HG03457 (cell line): Measurements from ENCODE around the gene ZNF30.
"Not testable (repeated sequence)": the region's sequence is repeated elsewhere in the genome, so short reads cannot be mapped to it uniquely, and the experiment has no call there.

Experiments used
- ATAC-seq: cut with Tn5 transposase; IDR thresholded peaks from one replicate; pipeline ENCODE4 v1.9.1; 2021; ENCODE audit warnings: moderate number of reproducible peaks; ENCODE audit not compliant: unreplicated experiment

Gene ZNF30

DNA sequence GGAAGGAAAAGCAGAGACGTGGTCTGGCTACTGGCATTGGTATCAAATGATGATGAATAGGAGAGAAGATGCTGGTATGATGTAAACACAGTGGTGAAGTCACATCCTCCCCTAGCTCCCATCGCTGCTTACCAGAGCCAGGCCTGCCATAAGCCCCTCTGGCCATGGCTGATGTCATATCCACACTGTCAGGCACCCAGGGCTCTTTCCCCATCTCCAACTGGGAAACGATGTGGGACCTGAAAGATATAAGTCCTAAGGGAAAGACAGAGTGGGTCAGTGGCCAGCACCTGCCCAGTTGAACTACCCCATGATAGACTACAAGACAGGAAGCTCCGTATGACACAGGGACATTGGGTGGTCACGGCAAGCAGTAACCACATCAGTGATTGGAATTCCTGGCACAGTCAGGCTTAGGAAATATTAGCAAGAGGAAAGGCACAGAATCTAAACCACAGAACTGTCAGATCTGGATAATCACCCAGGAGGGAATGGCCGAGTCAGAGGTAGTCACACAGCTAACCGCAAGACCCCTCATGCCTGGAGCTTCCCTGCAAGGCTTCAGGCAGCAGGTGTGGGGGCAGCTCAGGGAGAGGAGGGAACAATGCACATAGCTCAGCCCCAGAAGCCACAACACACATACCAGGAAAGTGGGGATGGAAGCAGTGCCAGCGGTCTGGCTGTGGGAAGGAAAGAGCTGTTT, 33.6 kb downstream of the ZNF30 start:
- no peak for ATAC-seq

DNA sequence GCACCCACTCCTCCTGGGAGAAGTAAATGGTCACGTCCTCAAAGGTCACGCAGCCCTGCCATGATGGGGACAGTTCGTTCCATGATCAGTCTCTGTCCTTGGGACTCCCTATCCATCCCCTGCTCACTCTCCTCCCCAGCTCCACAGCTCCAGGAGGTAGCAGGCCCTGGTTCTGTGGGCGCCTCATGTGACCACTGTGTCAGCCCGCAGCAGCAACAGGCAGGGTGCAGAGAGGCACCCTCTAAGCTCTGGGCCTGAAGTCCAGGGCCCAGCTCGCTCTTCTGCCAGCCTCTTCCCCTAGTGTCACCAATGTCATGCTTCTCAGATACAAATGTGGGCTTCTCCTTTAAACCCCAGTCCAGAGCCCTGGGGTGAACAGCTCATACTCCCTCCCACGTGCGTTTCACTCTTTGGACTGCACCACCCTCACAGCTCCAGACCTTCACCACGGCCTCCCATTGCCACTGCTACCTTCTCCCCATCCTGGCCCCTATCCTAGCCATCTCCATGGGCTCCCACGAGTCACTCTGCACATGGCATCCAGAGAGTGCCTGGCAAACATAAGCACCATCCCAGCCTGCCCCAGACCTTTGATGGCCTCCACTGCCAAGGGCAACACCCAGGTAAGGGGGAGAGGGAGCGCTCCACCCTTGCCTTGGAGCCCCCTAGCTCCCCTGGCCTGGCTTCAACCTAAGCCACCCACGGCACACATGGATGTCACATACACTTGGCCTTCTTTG, 34.4 kb downstream of the ZNF30 start:
- no peak for ATAC-seq

DNA sequence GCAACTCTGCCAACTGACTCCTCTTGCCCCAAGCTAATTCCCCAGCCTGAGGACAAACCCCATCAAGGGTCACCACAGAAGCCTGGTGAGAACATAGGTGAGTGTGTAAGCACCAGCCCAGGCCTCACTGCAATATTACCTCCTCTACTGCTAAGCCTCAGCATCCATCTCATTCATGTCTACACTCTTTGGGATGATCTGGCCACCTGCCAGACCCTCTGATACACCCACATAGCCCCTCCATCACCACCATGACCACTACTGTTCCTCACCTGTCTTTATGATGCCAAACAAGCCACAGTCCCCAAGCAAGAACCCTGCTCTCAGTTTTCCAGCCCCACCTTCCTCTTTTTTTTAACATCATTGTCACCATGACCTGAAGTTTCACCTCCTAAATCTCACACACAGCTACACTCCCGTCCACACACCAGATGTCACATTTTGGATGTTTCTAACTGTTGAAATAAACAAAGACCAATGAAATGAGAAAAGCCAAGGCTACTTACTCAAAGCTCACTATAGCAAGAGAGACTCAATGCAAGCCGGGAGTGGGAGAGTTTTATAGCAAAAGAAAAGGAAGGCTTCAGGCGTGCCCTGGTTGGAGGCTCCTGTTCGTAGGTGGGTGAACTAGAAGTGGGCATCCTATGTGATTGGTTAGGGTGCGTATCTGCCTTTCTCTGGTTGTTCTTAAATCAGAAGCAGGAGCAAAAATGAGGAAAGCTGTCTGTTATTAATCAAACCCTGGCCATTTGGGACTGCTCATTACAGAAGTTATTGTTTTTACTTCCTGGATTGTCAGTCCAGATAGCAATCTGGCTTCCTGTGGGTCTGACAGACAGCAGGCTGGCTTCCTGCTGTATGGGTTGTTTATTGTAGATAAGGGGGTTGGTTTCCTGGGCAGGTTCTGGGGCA, 35.3 kb downstream of the ZNF30 start:
- ATAC-seq: no peak

DNA sequence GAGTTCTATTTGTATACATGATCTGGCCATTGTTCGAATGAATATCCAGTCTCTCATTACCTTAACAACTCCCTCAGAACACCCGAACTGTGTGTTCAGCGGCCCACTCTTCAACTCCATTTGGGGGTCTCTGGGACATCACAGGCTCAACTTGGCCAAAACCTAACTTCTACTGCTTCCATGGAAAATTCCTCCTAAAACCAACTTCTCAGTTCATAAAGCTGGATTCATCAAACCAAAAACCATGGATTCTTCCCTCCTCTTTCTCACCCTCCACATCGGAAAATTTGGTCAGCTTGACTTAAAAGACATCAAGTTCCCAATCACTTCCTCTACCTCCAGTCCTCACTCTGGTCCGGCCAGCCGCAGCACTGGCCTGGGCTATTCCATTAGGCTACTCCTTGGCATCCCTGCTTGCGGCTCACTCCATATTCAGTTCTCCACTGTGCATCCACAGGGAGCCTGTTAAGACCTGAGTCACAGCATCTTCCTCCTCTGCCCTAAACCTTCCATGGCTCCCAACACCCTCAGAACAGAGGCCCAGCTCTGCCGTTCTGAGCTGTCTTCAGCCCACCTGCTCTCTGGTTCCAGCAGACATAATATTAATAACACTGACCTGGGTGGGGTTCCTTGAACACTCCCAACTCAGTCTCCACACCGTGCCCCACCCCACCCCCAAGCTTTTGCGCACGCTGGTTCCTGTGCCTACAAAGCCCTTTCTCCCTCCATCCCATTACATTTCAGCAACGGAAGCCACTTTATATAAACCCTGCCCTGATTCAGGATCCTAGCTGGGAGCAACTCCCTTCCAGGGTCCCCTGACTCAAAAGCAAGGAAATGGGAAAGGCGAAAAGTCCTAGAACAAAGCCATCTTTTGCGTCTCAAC, 36.2 kb downstream of the ZNF30 start:
- no peak for ATAC-seq

DNA sequence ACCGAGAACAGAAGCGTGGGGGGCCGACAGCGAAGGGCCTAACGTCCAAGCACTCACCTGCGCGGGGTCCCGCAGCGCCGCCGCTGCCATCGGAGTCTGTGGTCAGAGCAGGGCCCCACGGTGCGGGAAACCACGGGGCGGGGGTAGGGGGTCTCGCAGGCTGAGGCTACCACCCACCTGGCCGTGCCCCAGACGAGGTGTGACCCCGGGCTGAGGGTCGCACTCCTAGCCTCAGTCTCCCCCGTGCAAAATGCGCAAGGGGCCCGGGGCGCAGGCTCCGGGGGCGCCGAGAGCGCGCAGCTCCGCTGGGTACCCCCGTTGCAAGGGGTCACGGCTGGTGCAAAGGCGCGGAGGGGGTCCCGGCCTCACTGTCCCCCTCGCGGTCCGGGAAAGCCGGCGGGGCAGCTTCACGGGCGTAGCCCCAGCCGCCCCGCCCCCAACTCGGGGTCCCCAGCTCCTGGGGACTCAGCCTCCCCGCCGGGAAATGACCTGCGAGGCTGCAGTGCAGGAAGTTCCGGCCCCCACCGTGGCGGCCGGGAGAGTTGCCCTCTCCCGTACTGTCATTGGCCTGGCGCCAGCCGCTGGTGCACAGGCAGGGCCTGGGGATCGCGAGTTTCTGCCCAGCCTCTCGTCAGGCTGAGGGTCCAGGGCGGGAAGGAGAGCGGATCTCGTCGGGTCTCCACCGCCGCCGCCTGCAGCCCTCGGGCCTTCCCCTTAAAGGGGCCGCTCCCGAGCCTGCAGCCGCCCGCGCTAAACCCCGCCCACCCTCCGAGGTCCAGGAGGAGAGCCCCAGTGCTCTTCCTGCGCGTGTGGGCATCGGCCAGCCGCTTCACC, 37.1 kb downstream of the ZNF30 start, which contains the start of gene ZNF792:
ZNF792 (minus strand) TSS at position 657 of the 834 bp plus-strand sequence; CDS start at position 90, 567 bp downstream.
- ATAC-seq: no peak

DNA sequence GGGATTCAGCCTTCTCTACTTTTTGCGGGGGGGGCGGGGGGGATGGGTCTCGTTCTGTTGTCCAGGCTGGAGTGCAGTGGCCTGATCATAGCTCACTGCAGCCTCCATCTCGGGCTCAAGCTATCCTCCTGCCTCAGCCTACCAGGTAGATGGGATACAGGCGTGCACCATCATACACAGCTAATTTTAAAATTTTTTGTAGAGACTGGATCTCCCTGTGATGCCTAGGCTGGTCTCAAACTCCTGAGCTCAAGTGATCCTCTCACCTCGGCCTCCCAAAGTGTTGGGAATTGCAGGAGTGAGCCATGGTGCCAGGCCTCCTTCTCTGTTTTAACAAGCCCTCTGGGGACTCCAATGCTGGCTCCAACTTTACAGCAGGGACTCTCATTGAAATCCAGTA, 37.9 kb downstream of the ZNF30 start:
- ATAC-seq: no peak

DNA sequence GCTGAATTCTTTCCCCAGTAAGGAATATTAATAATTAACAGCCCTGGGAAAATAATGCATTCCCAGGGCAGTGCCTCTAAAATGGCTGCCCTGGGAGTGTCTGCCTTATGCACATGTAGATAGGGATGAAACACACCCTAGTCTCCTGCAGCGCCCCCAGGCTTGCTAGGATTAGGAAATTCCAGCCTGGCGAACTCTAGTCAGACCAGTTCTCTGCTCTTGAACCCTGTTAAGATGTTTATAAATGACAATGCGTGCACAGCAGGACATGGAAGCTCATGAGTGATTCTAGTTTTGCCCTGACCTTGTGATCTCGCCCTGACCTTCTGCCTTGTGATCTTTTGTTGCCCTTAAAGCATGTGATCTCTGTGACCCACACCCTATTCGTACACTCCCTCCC, 38.8 kb downstream of the ZNF30 start:
- ATAC-seq: not testable (repeated sequence)

DNA sequence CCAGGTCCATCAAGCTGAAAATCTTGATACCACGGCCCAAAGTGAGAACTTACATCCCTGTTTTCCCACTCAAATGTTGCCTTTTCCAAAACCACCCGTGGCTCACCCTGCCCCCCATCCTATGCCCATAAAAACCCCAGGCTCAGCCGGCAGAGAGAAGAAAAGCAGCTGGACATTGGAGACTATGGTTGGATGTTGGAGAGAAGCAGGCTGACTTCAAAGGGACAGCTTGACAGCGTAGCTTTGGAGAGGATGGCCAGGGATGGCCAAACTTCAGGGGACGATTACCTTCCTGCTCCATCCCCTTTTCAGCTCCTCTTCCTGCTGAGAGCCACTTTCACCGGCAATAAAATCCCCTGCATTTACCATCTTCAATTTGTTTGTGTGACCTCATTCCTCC, 40.8 kb downstream of the ZNF30 start:
- ATAC-seq: no peak

DNA sequence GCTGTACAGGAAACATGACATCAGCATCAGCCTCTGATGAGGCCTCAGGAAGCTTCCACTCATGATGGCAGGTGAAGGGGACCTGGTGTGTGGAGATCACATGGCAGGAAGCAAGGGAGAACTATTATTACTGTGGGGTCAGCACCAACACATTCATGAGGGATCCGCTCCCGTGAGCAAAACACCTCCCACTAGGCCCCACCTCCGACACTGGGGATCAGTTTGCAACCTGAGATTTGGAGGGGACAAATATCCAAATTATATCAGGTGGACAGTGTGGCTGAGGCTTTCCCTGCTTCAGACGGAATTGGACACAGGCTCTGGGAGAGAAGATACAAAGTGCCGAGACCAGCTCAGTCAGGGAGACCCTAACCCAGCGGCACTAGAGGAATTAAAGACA, 43.0 kb downstream of the ZNF30 start:
- no peak for ATAC-seq

DNA sequence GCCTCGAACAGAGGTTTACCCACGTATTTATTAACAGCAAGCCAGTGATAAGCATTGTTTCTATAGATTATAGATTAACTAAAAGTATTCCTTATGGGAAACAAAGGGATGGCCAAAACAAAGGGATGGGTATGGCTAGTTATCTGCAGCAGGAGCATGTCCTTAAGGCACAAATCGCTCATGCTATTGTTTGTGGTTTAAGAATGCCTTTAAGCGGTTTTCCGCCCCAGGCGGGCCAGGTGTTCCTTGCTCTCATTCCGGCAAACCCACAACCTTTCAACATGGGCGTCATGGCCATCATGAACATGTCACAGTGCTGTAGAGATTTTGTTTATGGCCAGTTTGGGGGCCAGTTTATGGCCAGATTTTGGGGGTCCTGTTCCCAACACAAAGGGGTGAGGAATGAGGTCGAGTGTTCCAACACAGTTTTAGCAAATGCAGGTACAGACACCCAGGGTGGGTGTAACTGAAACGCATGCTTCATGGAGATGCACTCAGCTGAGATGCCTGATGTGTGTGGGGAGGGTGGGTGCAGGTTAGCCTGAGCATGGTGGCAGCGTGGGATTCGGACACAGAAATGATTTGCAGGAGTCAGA, 43.6 kb downstream of the ZNF30 start:
- not testable (repeated sequence) for ATAC-seq

DNA sequence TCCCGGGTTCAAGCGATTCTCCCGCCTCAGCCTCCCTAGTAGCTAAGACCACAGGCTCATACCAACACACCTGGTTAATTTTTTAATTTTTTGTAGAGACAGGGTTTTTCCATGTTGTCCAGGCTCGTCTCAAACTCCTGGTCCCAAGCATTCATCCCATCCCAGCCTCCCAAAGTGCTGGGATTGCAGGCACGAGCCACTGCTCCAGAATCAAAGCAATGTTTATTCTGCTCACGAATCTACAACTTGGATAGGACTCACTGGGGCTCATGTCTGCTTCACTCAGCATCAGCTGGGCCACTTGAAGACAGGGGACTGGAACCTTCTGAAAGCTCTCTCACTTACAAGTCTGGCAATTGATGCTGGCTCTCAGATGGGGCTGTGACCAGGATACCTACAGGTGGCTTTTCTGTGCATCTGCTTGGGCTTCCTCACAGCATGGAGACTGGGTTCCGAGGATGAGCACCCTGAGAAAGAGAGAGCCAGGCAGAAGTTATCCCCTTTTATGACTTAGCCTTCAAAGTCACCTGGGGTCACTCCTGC, 45.5 kb downstream of the ZNF30 start:
- no peak for ATAC-seq

DNA sequence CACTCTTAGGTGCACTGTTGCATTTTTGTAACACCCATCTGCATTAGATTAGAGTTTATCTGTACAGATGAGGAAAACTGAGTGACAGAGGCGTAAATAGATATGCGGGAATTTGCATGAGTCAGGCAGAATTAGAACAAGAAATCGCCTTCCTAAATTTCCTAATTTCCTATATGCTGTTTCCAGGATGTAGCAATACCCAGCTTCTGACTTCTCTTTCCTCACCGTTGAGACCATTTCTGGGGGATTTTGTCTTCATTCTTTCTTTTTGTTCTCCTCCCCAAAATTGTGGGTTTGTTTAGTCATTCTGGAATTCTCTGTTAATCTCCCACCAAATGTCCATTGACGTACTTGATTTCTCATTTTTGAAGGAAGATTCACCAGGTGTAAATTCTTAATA, 47.9 kb downstream of the ZNF30 start:
- no peak for ATAC-seq

DNA sequence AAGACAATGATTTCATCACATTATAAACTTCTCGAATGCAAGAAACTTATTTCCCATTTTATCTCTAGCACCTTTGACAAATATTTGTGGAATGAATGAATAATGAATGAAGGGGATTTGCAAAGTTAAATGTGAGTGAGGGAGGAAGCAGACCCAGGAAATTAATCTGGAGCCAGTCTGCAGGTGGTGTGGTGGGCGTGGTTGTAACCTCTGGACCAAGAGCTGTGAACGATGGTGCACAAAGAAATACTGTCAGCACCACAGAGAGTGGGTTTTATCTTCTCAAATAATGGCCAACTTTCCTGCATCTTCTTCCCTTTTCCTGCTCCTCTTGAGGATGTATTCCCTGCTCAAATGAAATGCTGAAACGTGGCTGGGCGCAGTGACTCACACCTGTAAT, 48.4 kb downstream of the ZNF30 start:
- ATAC-seq: no peak

DNA sequence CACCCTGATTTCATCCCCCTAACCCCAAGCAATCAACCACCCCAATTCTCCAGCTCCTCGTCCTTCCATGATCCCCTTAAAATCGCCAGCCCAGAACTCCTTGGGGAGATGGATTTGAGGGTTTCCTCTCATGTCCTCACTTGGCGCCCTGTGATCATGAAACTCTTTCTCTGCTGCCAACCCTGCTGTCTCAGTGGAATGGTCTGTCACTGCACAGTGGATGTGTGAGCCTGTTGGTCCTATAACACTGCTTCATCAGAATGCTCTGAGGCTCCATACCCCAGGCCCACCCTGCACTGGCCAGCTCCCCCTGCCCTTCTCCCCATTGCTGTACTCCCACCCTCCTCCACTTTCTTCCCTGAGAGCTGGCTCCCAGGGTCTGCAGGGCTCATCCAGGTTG, 49.9 kb downstream of the ZNF30 start:
- ATAC-seq: no peak

DNA sequence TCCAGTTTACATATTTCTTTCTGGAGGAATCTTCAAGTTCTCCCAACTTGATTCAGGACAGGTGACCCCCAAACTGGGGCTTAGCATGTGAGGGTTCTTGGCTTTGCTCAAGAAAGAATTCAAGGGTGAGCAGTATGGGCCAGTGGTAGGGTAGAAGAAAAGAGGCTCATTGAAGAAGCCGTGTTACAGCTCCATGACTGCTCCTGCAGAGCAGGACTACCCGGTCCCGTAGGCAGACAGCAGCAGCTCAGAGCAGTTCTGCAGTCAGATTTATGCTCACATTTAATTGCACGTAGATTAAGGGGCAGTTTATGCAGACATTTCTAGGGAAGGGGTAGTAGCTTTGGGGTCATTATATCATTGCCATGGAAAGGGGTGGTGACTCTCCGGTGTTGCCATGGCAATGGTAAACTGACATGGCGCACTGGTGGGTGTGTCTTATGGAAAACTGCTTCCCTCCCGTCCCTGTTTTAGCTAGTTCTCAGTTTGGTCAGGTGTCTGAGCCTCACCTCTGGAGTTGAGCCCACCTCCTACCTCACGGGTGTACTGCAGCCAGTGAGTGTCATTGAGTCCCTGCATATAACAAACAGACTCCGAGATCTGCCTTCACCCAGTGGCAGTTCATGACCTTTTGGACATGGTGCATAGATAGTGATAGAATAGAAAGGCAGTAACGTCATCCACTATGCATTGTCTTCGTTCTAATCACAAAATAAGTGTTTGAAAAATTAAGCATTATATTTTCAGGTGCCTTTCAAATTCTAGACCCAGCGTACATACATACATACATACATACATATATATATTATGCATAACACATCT, 53.3 kb downstream of the ZNF30 start:
- no peak for ATAC-seq

DNA sequence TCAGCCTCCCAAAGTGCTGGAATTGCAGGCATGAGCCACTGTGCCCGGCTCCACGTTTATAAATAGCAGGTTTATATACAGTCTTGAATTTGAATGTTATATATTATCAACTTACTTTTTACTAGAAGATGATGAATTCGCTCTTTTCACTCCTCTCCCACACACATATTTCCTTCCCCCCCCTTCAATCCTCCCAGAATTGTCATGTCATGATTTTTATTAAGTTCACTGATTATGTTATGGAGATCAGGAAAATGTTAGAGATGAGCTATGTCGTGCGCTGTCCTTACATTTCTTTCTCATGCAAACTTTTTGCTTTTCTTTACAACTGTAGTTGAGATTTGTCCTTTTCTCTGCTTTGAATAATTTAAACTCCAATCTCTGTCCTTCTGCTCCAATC, 55.6 kb downstream of the ZNF30 start:
- ATAC-seq: no peak

DNA sequence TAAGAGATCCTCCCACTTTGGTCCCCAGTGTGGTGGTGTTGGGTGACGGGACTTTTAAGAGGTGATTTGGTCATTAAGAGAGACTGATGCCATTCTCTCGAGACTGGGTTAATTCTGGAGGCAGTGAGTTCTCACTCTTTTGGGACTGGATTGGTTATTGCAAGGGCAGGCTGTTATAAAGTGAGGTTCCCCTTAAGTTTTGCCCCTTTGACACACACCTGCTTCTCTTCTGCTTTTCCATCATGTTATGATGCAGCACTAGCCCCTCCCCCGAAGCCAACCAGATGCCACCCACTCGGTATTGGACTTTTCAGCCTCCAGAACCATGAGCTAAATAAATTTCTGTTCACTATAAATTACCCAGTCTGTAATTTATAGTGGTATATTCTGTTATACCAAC, 57.1 kb downstream of the ZNF30 start:
- no peak for ATAC-seq

DNA sequence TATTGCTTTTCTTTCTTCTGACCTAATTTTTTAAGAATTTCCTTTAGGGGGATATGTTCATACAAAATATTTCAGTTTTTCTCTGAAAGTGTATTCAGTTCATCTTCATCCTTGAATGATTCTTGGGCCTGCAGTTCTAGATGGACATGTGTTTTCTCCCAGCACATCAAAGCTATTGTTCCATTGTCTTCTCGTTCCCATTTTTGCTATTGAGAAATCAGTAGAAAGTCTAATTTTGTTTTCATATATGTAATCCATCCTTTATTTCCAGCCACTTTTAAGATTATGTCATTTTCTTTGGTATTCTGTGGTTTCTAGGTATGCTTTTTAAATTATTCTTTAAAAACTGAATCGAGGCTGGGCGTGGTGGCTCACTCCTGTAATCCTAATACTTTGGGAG, 57.6 kb downstream of the ZNF30 start:
- ATAC-seq: no peak
